GM12891 (cell line): ENCODE measurements around the gene AFMID.

Experiments
- PAX5 ChIP-seq: IDR thresholded peaks from 2 replicates; pipeline ENCODE4 v1.6.1; 2011; ENCODE audit warnings: low read length, moderate library complexity, mild to moderate bottlenecking; ENCODE audit not compliant: insufficient read depth, severe bottlenecking
- POLR2A ChIP-seq: IDR thresholded peaks from 2 replicates; pipeline ENCODE4 v1.6.1; 2011; ENCODE audit warnings: low read depth, low read length, control low read depth
- POLR2AphosphoS5 ChIP-seq: IDR thresholded peaks from 2 replicates; pipeline ENCODE4 v1.6.1; 2011; ENCODE audit warnings: low read depth, low read length, control low read depth
- SPI1 ChIP-seq: IDR thresholded peaks from 2 replicates; pipeline ENCODE4 v1.6.1; 2011; ENCODE audit warnings: low read depth, low read length, control low read depth
- TAF1 ChIP-seq: IDR thresholded peaks from 2 replicates; pipeline ENCODE4 v1.6.1; 2011; ENCODE audit warnings: low read depth, low read length, control low read depth

DNA sequence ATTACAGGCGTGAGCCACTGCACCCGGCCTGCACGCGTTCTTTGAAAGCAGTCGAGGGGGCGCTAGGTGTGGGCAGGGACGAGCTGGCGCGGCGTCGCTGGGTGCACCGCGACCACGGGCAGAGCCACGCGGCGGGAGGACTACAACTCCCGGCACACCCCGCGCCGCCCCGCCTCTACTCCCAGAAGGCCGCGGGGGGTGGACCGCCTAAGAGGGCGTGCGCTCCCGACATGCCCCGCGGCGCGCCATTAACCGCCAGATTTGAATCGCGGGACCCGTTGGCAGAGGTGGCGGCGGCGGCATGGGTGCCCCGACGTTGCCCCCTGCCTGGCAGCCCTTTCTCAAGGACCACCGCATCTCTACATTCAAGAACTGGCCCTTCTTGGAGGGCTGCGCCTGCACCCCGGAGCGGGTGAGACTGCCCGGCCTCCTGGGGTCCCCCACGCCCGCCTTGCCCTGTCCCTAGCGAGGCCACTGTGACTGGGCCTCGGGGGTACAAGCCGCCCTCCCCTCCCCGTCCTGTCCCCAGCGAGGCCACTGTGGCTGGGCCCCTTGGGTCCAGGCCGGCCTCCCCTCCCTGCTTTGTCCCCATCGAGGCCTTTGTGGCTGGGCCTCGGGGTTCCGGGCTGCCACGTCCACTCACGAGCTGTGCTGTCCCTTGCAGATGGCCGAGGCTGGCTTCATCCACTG lies 27.0 kb downstream of the AFMID start, which contains the start of gene BIRC5:
- TF ChIP-seq SPI1 (no peak), POLR2A (no peak), POLR2AphosphoS5 (no peak), TAF1 (no peak), PAX5 (no peak)
